Breast epithelium (tissue), 4 donors: ENCODE data around the gene CDH4. TPM values are rescaled to one million over a fixed set of nuclear protein-coding genes. Genes with fewer than 3 reads are reported as not detected.

Source experiments
- DNase-seq, 2 donors: peaks; one replicate each; pipeline ENCODE4 v3.0.0-alpha.2; 2019; ENCODE audit warnings: low spot score in 2 of 2
- H3K27ac ChIP-seq, 2 donors: fragments of 200-600 bp; sonication (generic) in 1 of 2; one replicate each; pipeline ENCODE4 v1.5.1; 2016 to 2019; ENCODE audit warnings: mild to moderate bottlenecking in 1 of 2
- H3K27me3 ChIP-seq, 2 donors: fragments of 200-600 bp; sonication (generic) in 1 of 2; one replicate each; pipeline versions ENCODE4 v1.5.1 to v1.6.0; 2017 to 2019; ENCODE audit warnings: control low read depth in 1 of 2, mild to moderate bottlenecking in 1 of 2
- H3K36me3 ChIP-seq: fragments of 200-600 bp; one replicate; pipeline ENCODE4 v1.5.1; 2019
- H3K4me1 ChIP-seq, 2 donors: fragments of 200-600 bp; sonication (generic); one replicate each; pipeline ENCODE4 v1.5.1; 2016 to 2019; ENCODE audit warnings: control low read depth in 1 of 2
- H3K4me3 ChIP-seq, 3 donors: fragments of 200-600 bp; sonication (generic); 1 replicate in 2 of 3; 2 replicates in 1 of 3; pipeline ENCODE4 v1.5.1; 2016 to 2019; ENCODE audit warnings: mild to moderate bottlenecking in 3 of 3, moderate library complexity in 2 of 3
- H3K9me3 ChIP-seq, 2 donors: fragments of 200-600 bp; sonication (generic) in 1 of 2; one replicate each; pipeline ENCODE4 v1.5.1; 2016 to 2019; ENCODE audit warnings: control low read depth in 1 of 2
- CTCF ChIP-seq, 3 donors: fragments of 450-650 bp; IDR thresholded peaks; one replicate each; pipeline ENCODE4 v1.5.1; 2016 to 2017; ENCODE audit warnings: antibody characterized with exemption in 3 of 3, mild to moderate bottlenecking in 3 of 3, moderate library complexity in 3 of 3
- POLR2A ChIP-seq: fragments of 450-650 bp; IDR thresholded peaks from one replicate; pipeline ENCODE4 v1.6.1; 2016; ENCODE audit warnings: antibody characterized with exemption, mild to moderate bottlenecking, moderate library complexity
- POLR2AphosphoS5 ChIP-seq, 3 donors: sonication (generic); formaldehyde crosslinking; IDR thresholded peaks; one replicate each; pipeline ENCODE4 v1.6.1; 2017; ENCODE audit warnings: antibody characterized with exemption in 3 of 3
- intact Hi-C: fragments of 100-400 bp; cut with DNase I; formaldehyde crosslinking; loops from one replicate; pipeline ENCODE4 v1.15.1; 2023; ENCODE audit warnings: low total_unique reads
- total RNA-seq, 3 donors: library from RNA; depleted of rRNA; stranded (reverse); fragments of >200 nt; gene quantifications; one replicate each; pipeline ENCODE4 v1.1.0, GENCODE V29; 2016

The CDH4 gene
- total RNA-seq, 3 donors from 2014 or later = under 0.01 TPM; not detected in 2

- no peak overlapping the region for H3K27ac ChIP-seq
- H3K4me3 ChIP-seq = no peak overlapping the region
- peaks cover 0 to 3% of the 10 kb centered on the region in 2 donors for H3K9me3 ChIP-seq
- H3K36me3 ChIP-seq = no peaks in the 10 kb centered on the region
- intact Hi-C loops = no loop called here
- no peak for TF ChIP-seq POLR2AphosphoS5 (IDR thresholded peaks at IDR 0.05)
- no peak for TF ChIP-seq CTCF (IDR thresholded peaks at IDR 0.05)
- TF ChIP-seq POLR2A = no peak
- no peaks in the 10 kb centered on the region for H3K27me3 ChIP-seq
- no peak for DNase-seq
- H3K4me1 ChIP-seq = no peaks in the 10 kb centered on the region
Measured at GRCh38 chr20:61285691-61286090, 33.6 kb downstream of the CDH4 start.

GRCh38 chr20:61287583-61288275 is 35.7 kb downstream of the CDH4 start:
- no peak overlapping the region for H3K4me3 ChIP-seq
- DNase-seq = no peak
- no peaks in the 10 kb centered on the region for H3K36me3 ChIP-seq
- H3K9me3 ChIP-seq = peaks cover 0 to 3% of the 10 kb centered on the region in 2 donors
- H3K4me1 ChIP-seq = no peaks in the 10 kb centered on the region
- no peaks in the 10 kb centered on the region for H3K27me3 ChIP-seq
- no peak for TF ChIP-seq POLR2AphosphoS5 (IDR thresholded peaks at IDR 0.05)
- no peak for TF ChIP-seq CTCF (IDR thresholded peaks at IDR 0.05)
- TF ChIP-seq POLR2A = no peak
- H3K27ac ChIP-seq = no peak overlapping the region
- intact Hi-C loops = no loop called here

GRCh38 chr20:61288331-61288784 is 36.3 kb downstream of the CDH4 start:
- no peaks in the 10 kb centered on the region for H3K36me3 ChIP-seq
- TF ChIP-seq CTCF (IDR thresholded peaks at IDR 0.05) (no peak), POLR2AphosphoS5 (IDR thresholded peaks at IDR 0.05) (no peak), POLR2A (no peak)
- intact Hi-C loops = no loop called here
- H3K4me1 ChIP-seq = no peaks in the 10 kb centered on the region
- DNase-seq = no peak
- H3K27ac ChIP-seq = no peak overlapping the region
- no peak overlapping the region for H3K4me3 ChIP-seq
- H3K27me3 ChIP-seq = no peaks in the 10 kb centered on the region
- H3K9me3 ChIP-seq = peaks cover 0 to 3% of the 10 kb centered on the region in 2 donors

- Histone ChIP-seq H3K27me3 (no peaks in the 10 kb centered on the region), H3K4me1 (no peaks in the 10 kb centered on the region), H3K27ac (no peak overlapping the region), H3K36me3 (no peaks in the 10 kb centered on the region), H3K4me3 (no peak overlapping the region), H3K9me3 (peaks cover 0 to 3% of the 10 kb centered on the region in 2 donors)
- TF ChIP-seq CTCF (IDR thresholded peaks at IDR 0.05) = no peak
- no peak for TF ChIP-seq POLR2AphosphoS5 (IDR thresholded peaks at IDR 0.05)
- no peak for TF ChIP-seq POLR2A
- intact Hi-C loops = no loop called here
- no peak for DNase-seq
Measured at GRCh38 chr20:61289166-61289565, 37.1 kb downstream of the CDH4 start.

GRCh38 chr20:61290721-61291120 is 38.7 kb downstream of the CDH4 start:
- intact Hi-C loops = no loop called here

More at GRCh38 chr20:61290721-61291120, 38.7 kb downstream of the CDH4 start:
- Histone ChIP-seq H3K27me3 (no peaks in the 10 kb centered on the region), H3K9me3 (no peaks in the 10 kb centered on the region), H3K4me1 (no peaks in the 10 kb centered on the region), H3K27ac (no peak overlapping the region), H3K36me3 (no peaks in the 10 kb centered on the region), H3K4me3 (no peak overlapping the region)
- DNase-seq = no peak
- TF ChIP-seq POLR2A (no peak), CTCF (IDR thresholded peaks at IDR 0.05) (no peak), POLR2AphosphoS5 (IDR thresholded peaks at IDR 0.05) (no peak)
